Small intestine (tissue), 16 donors: ENCODE data around the gene IFNA8. TPM values are rescaled to one million over a fixed set of nuclear protein-coding genes. Genes with fewer than 3 reads are reported as not detected.
"Not testable (repeated sequence)": the region's sequence is repeated elsewhere in the genome, so short reads cannot be mapped to it uniquely, and the experiment has no call there.

ENCODE experiments used
- DNase-seq, 2 donors: peaks; one replicate each; pipeline versions ENCODE4 v3.0.0 to v3.0.0-alpha.2; 2013
- FAIRE-seq: peaks from 2 replicates; lab custom pipeline; 2012; peaks lifted over from hg19 to GRCh38; lab: Jason Lieb, UNC
- H3K27ac ChIP-seq, 3 donors: one replicate each; pipeline ENCODE4 v1.5.1; 2013; ENCODE audit warnings: low read length in 2 of 3, mild to moderate bottlenecking in 2 of 3, control low read depth in 1 of 3, inconsistent platforms in 1 of 3, low read depth in 1 of 3, moderate library complexity in 1 of 3
- H3K27me3 ChIP-seq, 3 donors: one replicate each; pipeline ENCODE4 v1.6.1; 2013; ENCODE audit warnings: low read length in 3 of 3, inconsistent platforms in 1 of 3; ENCODE audit not compliant: control insufficient read depth in 3 of 3, insufficient read depth in 3 of 3
- H3K36me3 ChIP-seq, 3 donors: one replicate each; pipeline ENCODE4 v1.6.1; 2013; ENCODE audit warnings: low read length in 3 of 3, inconsistent platforms in 1 of 3, low read depth in 1 of 3, mild to moderate bottlenecking in 1 of 3, moderate library complexity in 1 of 3; ENCODE audit not compliant: control insufficient read depth in 3 of 3, insufficient read depth in 2 of 3
- H3K4me1 ChIP-seq, 3 donors: one replicate each; pipeline ENCODE4 v1.6.1; 2013; ENCODE audit warnings: low read length in 2 of 3, inconsistent platforms in 1 of 3, low read depth in 1 of 3, mild to moderate bottlenecking in 1 of 3, moderate library complexity in 1 of 3; ENCODE audit not compliant: control insufficient read depth in 3 of 3, insufficient read depth in 2 of 3
- H3K4me3 ChIP-seq, 3 donors: one replicate each; pipeline ENCODE4 v1.5.1; 2013; ENCODE audit warnings: low read length in 3 of 3, control low read depth in 1 of 3, inconsistent platforms in 1 of 3, low read depth in 1 of 3, mild to moderate bottlenecking in 1 of 3, moderate library complexity in 1 of 3
- H3K9me3 ChIP-seq, 2 donors: one replicate each; pipeline ENCODE4 v1.6.1; 2013; ENCODE audit warnings: low read depth in 1 of 2, low read length in 1 of 2; ENCODE audit not compliant: control insufficient read depth in 2 of 2, insufficient read depth in 1 of 2
- WGBS, 3 donors: extraction: QIAGEN DNeasy Blood & Tissue Kit; methylation state at CpG; one replicate each; pipeline ENCODE4 v1.1.7; 2013; 5-methylcytosine and 5-hydroxymethylcytosine counted together
- long read RNA-seq, 10 donors: transcript quantifications; one replicate each; lab custom pipeline, GENCODE V29; 2026
- polyA plus RNA-seq, 4 donors: library from polyadenylated mRNA; stranded (reverse) in 3 of 4; unstranded in 1 of 4; fragments of 200-250 nt in 3 of 4; fragments of 120-200 nt in 1 of 4; gene quantifications; one replicate each; pipeline versions ENCODE4 v1.2.1 to v1.2.3, GENCODE V29; 2013
- donor health status: healthy with polysubstance abuse.
- donor health status: control.
- donor health status: control.
- donor health status: Bipolar disorder and iron deficiency.
- donor health status: healthy.

Gene IFNA8
- polyA plus RNA-seq, result not detected
- long read RNA-seq, donor 1, result 0 reads
- long read RNA-seq, donor 2, result 0 reads
- long read RNA-seq, donor 3, result 0 reads
- long read RNA-seq, donor 4, result 0 reads
- long read RNA-seq, donor 5, result 0 reads
- long read RNA-seq, donor 6, result 0 reads
- long read RNA-seq, donor 7, result 0 reads
- long read RNA-seq, donor 8, result 0 reads
- long read RNA-seq, donor 9, result 0 reads
- long read RNA-seq, donor 10, result 0 reads

DNA sequence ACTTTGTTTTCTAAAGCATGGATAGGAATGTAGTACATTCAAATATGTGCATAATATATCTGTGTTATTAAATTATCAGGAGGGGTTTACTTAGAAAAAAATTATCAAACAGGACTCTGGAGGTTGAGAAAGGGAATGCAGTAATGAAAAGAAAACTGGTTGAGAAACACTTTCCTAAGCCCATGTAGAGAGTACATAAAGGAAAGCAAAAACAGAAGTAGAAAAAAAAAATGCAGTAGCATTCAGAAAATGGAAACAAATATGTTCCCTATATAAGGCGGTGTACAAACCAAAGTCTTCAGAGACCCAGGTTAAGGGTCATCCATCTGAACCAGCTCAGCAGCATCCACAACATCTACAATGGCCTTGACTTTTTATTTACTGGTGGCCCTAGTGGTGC is at the start of gene IFNA8:
Gene IFNA8 (plus strand): TSS at position 301 of the 400 bp plus-strand sequence. CDS start 60 bp downstream, at position 361.
- 87 to 94% (median 88%) methylated on average over 1 of the region's 1 CpG for WGBS, 3 donors
- Histone ChIP-seq H3K4me1 (no peaks in the 10 kb centered on the region), H3K36me3 (no peaks in the 10 kb centered on the region), H3K9me3 (no peaks in the 10 kb centered on the region), H3K27me3 (peaks cover 0 to 7% (median 0%) of the 10 kb centered on the region in 3 donors), H3K4me3 (no peak within 1 kb of the TSS), H3K27ac (no peak within 1 kb of the TSS)
- FAIRE-seq, result no peak
- no peak for DNase-seq

DNA sequence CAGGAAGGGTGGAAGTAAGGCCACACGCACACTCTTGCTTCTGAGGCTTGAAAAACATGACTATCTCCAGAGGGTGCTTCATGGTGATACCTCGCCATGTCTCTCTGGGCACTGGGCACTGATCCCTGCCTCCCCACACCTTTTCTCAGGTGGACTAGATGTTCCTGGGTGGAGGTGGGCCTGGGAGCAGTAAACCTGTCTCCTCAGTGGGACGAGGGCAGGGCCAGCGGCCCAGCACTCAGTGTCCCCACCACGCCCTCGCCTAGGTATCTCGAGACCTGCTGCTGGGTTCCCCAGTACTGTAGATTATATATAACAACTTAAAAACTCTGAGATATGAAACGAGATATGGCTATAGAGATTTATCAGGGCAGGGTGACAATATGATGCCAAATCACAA is 46.6 kb upstream of the IFNA8 start:
- WGBS, 3 donors, result 70 to 84% (median 77%) methylated on average over 8 of the region's 8 CpGs
- Histone ChIP-seq H3K36me3 (no peaks in the 10 kb centered on the region), H3K27me3 (peaks cover 0 to 3% (median 0%) of the 10 kb centered on the region in 3 donors), H3K4me1 (no peaks in the 10 kb centered on the region), H3K4me3 (no peak overlapping the region), H3K27ac (no peak overlapping the region), H3K9me3 (no peaks in the 10 kb centered on the region)
- FAIRE-seq, result no peak
- no peak for DNase-seq

DNA sequence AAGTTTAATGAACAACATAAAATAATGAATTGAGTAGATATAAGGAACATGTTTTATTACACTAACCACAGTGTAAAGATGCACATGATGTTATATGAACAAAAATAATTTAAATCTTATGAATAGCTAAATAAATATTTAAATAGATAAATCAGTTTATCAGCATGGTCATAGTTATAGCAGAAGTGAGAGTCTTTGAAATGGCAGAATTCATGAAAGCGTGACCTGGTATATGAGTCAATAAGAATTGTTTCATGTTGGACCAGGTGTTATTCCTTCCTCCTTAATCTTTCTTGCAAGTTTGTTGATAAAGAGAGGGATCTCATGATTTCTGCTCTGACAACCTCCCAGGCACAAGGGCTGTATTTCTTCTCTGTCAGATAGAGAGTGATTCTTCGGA is 41.7 kb upstream of the IFNA8 start:
- H3K27ac ChIP-seq, H3K9me3 ChIP-seq, H3K4me3 ChIP-seq, H3K36me3 ChIP-seq, H3K27me3 ChIP-seq, DNase-seq, H3K4me1 ChIP-seq: not testable (repeated sequence)
- peak; percentile 51 for FAIRE-seq
- WGBS, 3 donors, result 91 to 93% (median 92%) methylated on average over 1 of the region's 2 CpGs

DNA sequence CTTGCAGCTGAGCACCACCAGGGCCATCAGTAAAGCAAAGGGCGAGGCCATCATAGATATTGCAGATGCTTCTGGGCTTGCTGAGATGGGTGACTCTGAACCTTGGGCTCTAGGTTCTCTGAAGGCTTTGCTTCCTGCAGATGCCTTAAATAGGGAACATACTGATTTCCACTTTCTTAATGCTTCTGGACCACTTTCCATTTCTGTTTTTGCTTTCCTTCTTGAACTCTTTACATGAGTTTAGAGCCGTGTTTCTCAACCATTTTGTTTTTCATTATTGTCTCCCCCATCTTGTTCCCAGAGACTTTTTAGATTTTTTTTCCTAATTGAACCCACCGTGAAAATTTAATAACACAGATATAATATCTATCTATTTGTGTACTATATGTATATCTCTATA is 41.0 kb upstream of the IFNA8 start, which contains the start of gene IFNA13:
Gene IFNA13 (minus strand): TSS at position 101 of the 400 bp plus-strand sequence. CDS start 47 bp downstream, at position 54.
- 84 to 88% (median 85%) methylated on average over 3 of the region's 3 CpGs for WGBS, 3 donors
- H3K9me3 ChIP-seq, result no peaks in the 10 kb centered on the region
- no peaks in the 10 kb centered on the region for H3K4me1 ChIP-seq
- H3K27me3 ChIP-seq, result peaks cover 0 to 3% (median 2%) of the 10 kb centered on the region in 3 donors
- no peak within 1 kb of the TSS for H3K27ac ChIP-seq
- H3K4me3 ChIP-seq, result no peak within 1 kb of the TSS
- FAIRE-seq (no peak), DNase-seq (no peak)
- H3K36me3 ChIP-seq, result no peaks in the 10 kb centered on the region

DNA sequence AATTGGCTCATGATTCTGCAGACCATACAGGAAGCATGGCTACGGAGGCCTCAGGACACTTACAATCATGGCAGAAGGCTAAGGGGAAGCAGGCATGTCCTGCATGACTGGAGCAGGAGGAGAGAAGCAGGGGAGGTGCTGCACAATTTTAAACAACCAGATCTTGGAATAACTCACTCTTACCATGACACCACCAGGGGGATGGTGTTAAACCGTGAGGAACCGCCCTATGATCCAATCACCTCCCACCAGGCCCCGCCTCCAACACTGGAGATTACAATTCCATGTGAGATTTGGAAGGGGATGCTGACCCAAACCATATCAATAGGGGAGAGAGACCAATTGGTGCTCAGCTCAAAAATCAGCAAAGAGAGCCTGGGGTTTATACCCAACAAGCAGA is 37.5 kb upstream of the IFNA8 start:
- 73 to 75% (median 73%) methylated on average over 4 of the region's 4 CpGs for WGBS, 3 donors
- not testable (repeated sequence) for FAIRE-seq, H3K9me3 ChIP-seq, H3K27me3 ChIP-seq, H3K4me3 ChIP-seq, DNase-seq, H3K36me3 ChIP-seq, H3K4me1 ChIP-seq, H3K27ac ChIP-seq

DNA sequence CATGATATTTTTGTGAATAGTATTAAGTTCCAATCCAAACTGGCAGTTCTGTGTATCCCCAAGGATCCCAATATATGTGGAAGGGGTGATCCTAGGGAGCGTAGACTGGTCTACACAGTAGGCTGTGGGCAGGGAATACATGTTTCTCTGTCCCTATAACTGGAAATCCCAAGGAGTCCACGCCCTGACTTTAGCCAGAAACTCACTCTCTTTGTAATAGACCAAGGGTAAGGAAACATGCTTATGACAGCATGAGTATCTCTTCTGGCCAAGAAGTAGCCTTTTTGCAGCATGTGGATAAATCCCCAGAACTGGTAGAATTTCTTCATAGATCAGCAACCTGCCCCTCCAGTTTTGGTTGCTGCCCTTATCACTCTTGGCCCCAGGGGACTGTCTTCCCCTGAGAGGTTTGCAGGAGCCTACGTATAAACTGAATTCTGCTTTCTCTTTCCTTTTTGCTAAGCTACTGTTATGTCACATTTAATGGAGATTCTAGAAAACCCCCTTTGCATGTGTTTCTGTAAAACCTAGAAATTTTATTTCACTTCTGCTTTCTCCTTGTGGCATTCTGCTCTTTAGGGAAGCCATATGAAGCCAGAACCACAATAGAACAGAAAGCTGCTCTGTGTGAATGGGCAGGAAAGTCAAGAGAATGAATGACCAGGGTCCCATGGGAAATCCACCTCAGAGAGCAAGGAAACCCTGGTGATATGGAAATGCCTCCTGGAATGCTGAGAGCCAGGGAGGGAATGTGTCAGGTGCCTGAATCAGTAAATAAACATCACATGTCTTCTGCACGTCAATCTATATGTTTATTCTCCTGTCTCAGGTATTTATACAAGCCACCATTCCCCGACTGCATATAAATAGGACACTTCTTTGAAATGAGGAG is 27.2 kb upstream of the IFNA8 start:
- no peaks in the 10 kb centered on the region for H3K36me3 ChIP-seq
- 41 to 53% (median 45%) methylated on average over 5 of the region's 5 CpGs for WGBS, 3 donors
- peaks cover 0 to 12% (median 3%) of the 10 kb centered on the region in 3 donors for H3K27me3 ChIP-seq
- no peak overlapping the region for H3K4me3 ChIP-seq
- no peaks in the 10 kb centered on the region for H3K9me3 ChIP-seq
- FAIRE-seq (no peak), DNase-seq (peak in 1 of 2 donors; percentile 8)
- no peaks in the 10 kb centered on the region for H3K4me1 ChIP-seq
- no peak overlapping the region for H3K27ac ChIP-seq

DNA sequence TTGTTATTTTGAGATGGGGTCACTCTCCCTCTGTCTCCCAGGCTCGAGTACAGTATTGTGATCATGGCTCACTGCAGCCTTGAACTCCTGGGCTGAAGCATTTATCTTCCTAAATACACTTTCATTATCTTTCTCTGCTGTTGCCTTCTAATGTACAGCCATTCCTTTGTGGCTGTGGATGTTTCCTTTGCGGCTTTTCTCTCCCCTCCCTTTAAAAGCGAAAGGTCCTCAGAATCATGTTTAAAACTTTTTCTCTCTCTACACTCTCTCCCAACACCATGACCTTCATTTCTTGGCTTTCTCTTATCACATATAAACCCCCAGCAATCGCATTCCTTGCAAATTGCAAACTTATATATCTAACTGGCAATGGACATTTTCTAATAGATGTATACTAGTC is 25.3 kb upstream of the IFNA8 start:
- Histone ChIP-seq H3K27me3 (peaks cover 0 to 12% (median 2%) of the 10 kb centered on the region in 3 donors), H3K36me3 (no peaks in the 10 kb centered on the region), H3K4me3 (no peak overlapping the region), H3K27ac (no peak overlapping the region), H3K4me1 (no peaks in the 10 kb centered on the region), H3K9me3 (no peaks in the 10 kb centered on the region)
- FAIRE-seq, result no peak
- DNase-seq, result no peak
- WGBS, 3 donors, result 39 to 54% (median 47%) methylated on average over 4 of the region's 4 CpGs

DNA sequence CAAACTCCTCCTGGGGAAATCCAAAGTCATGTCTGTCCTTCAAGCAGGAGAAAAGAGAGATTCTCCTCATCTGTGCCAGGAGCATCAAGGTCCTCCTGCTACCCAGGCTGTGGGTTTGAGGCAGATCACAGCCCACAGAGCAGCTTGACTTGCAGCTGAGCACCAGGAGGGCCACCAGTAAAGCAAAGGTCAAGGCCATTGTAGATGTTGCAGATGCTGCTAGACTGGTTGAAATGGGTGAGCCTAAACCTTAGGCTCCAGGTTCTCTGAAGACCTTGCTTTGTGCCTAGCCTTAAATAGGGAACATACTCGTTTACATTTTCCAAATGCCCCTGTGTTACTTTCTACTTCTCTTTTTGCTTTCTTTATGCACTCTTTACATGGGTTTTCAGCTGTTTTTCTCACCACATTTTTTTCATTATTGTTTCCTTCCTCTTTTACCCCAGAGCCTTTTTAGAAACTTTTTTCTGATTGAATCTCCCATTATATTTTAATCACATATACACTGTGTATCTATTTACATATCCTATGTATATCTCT is 23.7 kb upstream of the IFNA8 start, which contains the start of gene IFNA2:
Gene IFNA2 (minus strand): TSS at position 268 of the 540 bp plus-strand sequence. CDS start 69 bp downstream, at position 199.
- Histone ChIP-seq H3K27ac (no peak within 1 kb of the TSS), H3K9me3 (no peaks in the 10 kb centered on the region), H3K4me1 (no peaks in the 10 kb centered on the region), H3K4me3 (no peak within 1 kb of the TSS), H3K36me3 (no peaks in the 10 kb centered on the region), H3K27me3 (peaks cover 0 to 12% (median 0%) of the 10 kb centered on the region in 3 donors)
- FAIRE-seq (no peak), DNase-seq (no peak)
- WGBS, 3 donors, result 42 to 61% (median 48%) methylated on average over 1 of the region's 1 CpG
